Suprapubic skin (tissue), 3 donors: ENCODE data around the gene KIAA0586.

Source experiments
- CTCF ChIP-seq, 2 donors: fragments of 200-600 bp in 1 of 2; fragments of 450-650 bp in 1 of 2; sonication (generic) in 1 of 2; IDR thresholded peaks; one replicate each; pipeline ENCODE4 v1.5.1; 2016 to 2019; ENCODE audit warnings: antibody characterized with exemption in 2 of 2, mild to moderate bottlenecking in 1 of 2, moderate library complexity in 1 of 2
- POLR2A ChIP-seq, 2 donors: fragments of 450-650 bp; IDR thresholded peaks; one replicate each; pipeline ENCODE4 v1.6.1; 2017; ENCODE audit warnings: antibody characterized with exemption in 2 of 2, mild to moderate bottlenecking in 2 of 2, moderate library complexity in 2 of 2

DNA sequence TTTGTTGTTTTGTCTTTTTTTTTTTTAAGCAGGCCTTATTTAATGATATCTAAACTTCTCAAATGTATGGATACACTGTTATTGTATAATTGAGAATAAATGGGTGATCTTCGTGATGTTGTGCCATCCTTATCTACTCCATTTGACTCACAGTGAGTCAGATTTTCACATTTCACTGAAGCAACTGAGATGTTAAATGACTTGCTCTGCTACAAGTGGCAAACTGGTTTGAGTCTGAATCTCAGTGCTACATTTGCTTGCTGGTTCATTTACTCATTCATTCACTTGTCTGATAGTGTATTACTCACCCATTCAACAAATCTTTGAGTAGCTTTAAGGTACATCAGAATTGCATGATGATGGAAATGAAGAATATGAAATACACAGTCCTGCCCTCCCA is 2.6 kb downstream of the KIAA0586 start:
- TF ChIP-seq POLR2A (IDR thresholded peaks at IDR 0.05), result no peak
- no peak for TF ChIP-seq CTCF (IDR thresholded peaks at IDR 0.05)
